Spleen (tissue), 11 donors: ENCODE measurements around the gene RASSF4. TPM values are rescaled to one million over a fixed set of nuclear protein-coding genes. Genes with fewer than 3 reads are reported as not detected.

Experiments used
- DNase-seq: peaks from one replicate; pipeline ENCODE4 v3.0.0-alpha.2; 2020
- H3K27ac ChIP-seq, 8 donors: fragments of 200-600 bp; sonication (generic) in 7 of 8; 1 replicate in 4 of 8; 2 replicates in 4 of 8; pipeline versions ENCODE4 v1.5.0 to v1.8.0; 2016 to 2021; ENCODE audit warnings: inconsistent platforms in 4 of 8, mild to moderate bottlenecking in 4 of 8, moderate library complexity in 1 of 8
- H3K27me3 ChIP-seq, 7 donors: fragments of 200-600 bp; sonication (generic) in 6 of 7; replicated peaks in 1 of 7; 1 replicate in 4 of 7; 2 replicates in 3 of 7; pipeline versions ENCODE4 v1.5.0 to v1.8.0; 2016 to 2021; ENCODE audit warnings: inconsistent platforms in 3 of 7, mild to moderate bottlenecking in 1 of 7
- H3K36me3 ChIP-seq, 6 donors: fragments of 200-600 bp; sonication (generic) in 5 of 6; 1 replicate in 4 of 6; 2 replicates in 2 of 6; pipeline versions ENCODE4 v1.5.0 to v1.8.0; 2016 to 2021; ENCODE audit warnings: inconsistent platforms in 2 of 6
- H3K4me1 ChIP-seq, 6 donors: fragments of 200-600 bp; sonication (generic) in 5 of 6; 1 replicate in 3 of 6; 2 replicates in 3 of 6; pipeline versions ENCODE4 v1.5.0 to v1.8.0; 2016 to 2021; ENCODE audit warnings: inconsistent platforms in 3 of 6
- H3K4me3 ChIP-seq, 8 donors: fragments of 200-600 bp; sonication (generic) in 7 of 8; 1 replicate in 4 of 8; 2 replicates in 4 of 8; pipeline versions ENCODE4 v1.5.0 to v1.8.0; 2016 to 2021; ENCODE audit warnings: inconsistent platforms in 4 of 8, mild to moderate bottlenecking in 4 of 8, moderate library complexity in 2 of 8
- H3K9me3 ChIP-seq, 8 donors: fragments of 200-600 bp; sonication (generic) in 7 of 8; 1 replicate in 4 of 8; 2 replicates in 4 of 8; pipeline versions ENCODE4 v1.5.0 to v1.8.0; 2016 to 2021; ENCODE audit warnings: inconsistent platforms in 4 of 8
- POLR2A ChIP-seq, 3 donors: fragments of 450-650 bp; IDR thresholded peaks; one replicate each; pipeline ENCODE4 v1.5.1; 2017; ENCODE audit warnings: antibody characterized with exemption in 3 of 3, mild to moderate bottlenecking in 1 of 3
- POLR2AphosphoS5 ChIP-seq, 3 donors: sonication (generic); formaldehyde crosslinking; IDR thresholded peaks; one replicate each; pipeline ENCODE4 v1.5.1; 2017; ENCODE audit warnings: antibody characterized with exemption in 3 of 3
- WGBS, 5 donors: extraction: QIAGEN DNeasy Blood & Tissue Kit in 3 of 5; methylation state at CpG; one replicate each; pipeline versions ENCODE4 v1.1.5 to v1.1.7; 2013 to 2018; 5-methylcytosine and 5-hydroxymethylcytosine counted together
- intact Hi-C: fragments of 100-400 bp; cut with DNase I; formaldehyde crosslinking; loops from one replicate; pipeline ENCODE4 v1.15.0; 2023; ENCODE audit warnings: low total_unique reads
- polyA plus RNA-seq, 3 donors: library from polyadenylated mRNA; stranded (reverse); fragments of 200-250 nt; gene quantifications; one replicate each; pipeline ENCODE4 v1.2.1, GENCODE V29; 2013
- total RNA-seq, 7 donors: library from RNA; depleted of rRNA in 3 of 7; stranded (reverse); fragments of >200 nt in 3 of 7; fragmentation: NEBNext Ultra II Directional in 4 of 7; extraction: Animal tissue kit (Norgen Biotek cat#: 25700) in 4 of 7; gene quantifications; one replicate each; pipeline versions ENCODE4 v1.1.0 to v1.2.1, GENCODE V29; 2016 to 2021
- TF ChIP-seq, protein P1 (sequence below), 11 experiments: fragments of 200-600 bp in 7 of 11; fragments of 450-650 bp in 4 of 11; sonication (generic) in 4 of 11; IDR thresholded peaks in 8 of 11; conservative IDR thresholded peaks in 3 of 11; 1 replicate in 7 of 11; 2 replicates in 4 of 11; pipeline versions ENCODE4 v1.4.0 to v1.8.0; 2016 to 2021; ENCODE audit warnings: antibody characterized with exemption in 11 of 11, inconsistent platforms in 4 of 11, mild to moderate bottlenecking in 1 of 11
- donor health status: healthy with polysubstance abuse.
- donor health status: DM: no; HTN: no; CAD: no; lungs with moderate emphysema.
- donor health status: DM: no; HTN: no; CAD: no.
- donor health status: Bipolar disorder and iron deficiency.
- donor health status: healthy.
- donor health status: DM: no; HTN: no; CAD: no.
- donor health status: DM: yes; HTN: yes; CAD: no.

RASSF4 gene
- total and polyA plus RNA-seq, 10 donors: 36.7 to 96.2 (median 73.5) TPM

DNA sequence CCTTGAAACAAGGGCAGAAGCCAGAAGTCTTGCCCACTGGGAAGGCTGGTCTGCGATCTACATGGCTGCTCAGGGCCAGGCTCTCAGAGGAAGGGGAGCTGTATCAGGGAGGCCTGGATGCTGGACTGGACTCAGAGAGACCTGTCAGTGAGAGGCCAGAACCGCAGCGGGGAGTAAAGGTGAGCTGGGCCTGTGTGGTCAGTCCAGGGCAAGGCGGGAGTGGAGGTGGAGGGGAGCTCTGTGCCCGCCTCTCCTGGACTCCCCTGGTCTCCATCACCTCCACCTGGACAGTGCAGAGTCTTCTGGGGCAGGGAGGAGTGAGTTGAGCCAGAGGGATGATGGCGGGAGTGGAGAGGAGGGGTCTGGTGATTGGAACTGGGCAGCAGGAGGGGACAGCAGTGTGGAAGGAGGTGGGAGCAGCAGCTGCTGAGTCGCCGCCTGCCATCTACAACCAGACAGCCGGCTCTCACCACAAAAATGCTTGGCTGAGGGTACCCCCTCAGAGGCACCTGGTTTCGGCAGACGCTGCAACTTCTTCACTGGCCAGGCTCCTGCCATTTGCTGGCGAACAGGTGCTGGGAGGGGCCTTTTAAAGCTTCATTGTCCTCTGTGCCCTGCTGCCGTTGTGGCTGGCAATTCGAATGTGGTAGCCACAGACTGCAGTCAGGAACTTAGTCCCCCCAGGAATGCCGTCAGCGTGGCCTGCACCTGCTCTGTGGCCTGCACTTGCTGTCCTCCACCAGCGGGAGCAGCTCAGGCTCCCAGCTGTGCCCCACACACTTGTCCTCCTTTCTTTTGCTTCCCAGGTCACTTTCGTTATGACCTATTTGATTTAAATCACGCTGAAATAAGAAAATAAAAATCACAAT, 3.5 kb downstream of the RASSF4 start:
- peak overlapping the region in 2 of 8 donors; percentile 1 to 33 for H3K4me3 ChIP-seq
- peak overlapping the region; percentile 48 to 93 (median 79) for H3K27ac ChIP-seq
- TF ChIP-seq, protein P1, sequence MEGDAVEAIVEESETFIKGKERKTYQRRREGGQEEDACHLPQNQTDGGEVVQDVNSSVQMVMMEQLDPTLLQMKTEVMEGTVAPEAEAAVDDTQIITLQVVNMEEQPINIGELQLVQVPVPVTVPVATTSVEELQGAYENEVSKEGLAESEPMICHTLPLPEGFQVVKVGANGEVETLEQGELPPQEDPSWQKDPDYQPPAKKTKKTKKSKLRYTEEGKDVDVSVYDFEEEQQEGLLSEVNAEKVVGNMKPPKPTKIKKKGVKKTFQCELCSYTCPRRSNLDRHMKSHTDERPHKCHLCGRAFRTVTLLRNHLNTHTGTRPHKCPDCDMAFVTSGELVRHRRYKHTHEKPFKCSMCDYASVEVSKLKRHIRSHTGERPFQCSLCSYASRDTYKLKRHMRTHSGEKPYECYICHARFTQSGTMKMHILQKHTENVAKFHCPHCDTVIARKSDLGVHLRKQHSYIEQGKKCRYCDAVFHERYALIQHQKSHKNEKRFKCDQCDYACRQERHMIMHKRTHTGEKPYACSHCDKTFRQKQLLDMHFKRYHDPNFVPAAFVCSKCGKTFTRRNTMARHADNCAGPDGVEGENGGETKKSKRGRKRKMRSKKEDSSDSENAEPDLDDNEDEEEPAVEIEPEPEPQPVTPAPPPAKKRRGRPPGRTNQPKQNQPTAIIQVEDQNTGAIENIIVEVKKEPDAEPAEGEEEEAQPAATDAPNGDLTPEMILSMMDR (IDR thresholded peaks at IDR 0.05 in 8 of 11, conservative IDR thresholded peaks at IDR 0.05 in 3 of 11): peak in 7 of 11 experiments; percentile 12 to 46 (median 30)
- TF ChIP-seq POLR2A (IDR thresholded peaks at IDR 0.05) (no peak), POLR2AphosphoS5 (IDR thresholded peaks at IDR 0.05) (peak in 2 of 3 donors; percentile 21 to 65)
- DNase-seq: peak; percentile 81
- peaks cover 42 to 97% (median 85%) of the 10 kb centered on the region in 6 donors for H3K4me1 ChIP-seq
- no peaks in the 10 kb centered on the region for H3K27me3 ChIP-seq
- no peaks in the 10 kb centered on the region for H3K36me3 ChIP-seq
- intact Hi-C loops: no loop called here
- 64 to 74% (median 67%) methylated on average over 19 of the region's 19 CpGs for WGBS, 5 donors
- H3K9me3 ChIP-seq: no peaks in the 10 kb centered on the region

DNA sequence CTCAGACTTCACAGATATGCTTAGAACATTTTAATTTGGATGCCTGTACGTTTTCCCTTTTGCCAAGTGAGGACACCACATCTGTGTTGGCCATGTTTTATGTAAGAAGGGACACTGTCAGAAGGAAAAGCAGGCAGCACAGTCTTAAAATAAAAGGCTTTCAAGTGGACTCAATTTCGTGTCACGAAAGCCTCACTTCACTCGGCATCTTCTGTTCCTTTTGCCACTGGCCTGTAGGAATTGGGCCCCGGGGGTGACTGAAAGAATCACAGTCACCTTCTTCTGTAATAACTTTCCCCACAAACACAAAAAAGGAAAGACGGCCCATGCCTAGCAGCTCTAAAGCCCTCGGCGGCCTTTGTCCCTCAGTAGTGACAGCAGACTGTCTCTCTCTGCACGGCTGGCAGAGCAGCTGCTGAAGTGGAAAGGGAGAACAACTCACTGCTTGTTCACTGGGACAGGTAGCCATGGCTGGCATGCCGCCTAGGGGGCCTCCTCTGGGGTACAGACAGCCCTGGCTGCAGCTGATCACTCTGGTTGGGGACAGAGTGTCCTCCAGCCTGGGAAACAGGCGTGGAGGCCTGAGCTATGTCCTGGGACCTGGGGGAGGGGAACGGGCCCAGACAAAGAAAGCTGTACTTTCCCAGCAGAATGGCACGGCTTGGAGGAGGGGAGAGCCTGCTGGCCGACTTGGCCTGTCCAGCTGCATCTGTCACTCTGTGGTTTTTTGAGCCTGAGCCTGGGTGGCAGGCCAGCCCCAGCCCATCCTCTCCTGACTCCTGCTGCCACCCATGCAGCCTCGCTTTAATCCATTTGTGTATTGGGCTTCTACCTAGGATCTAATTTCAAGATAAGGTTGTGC, 4.4 kb downstream of the RASSF4 start:
- H3K9me3 ChIP-seq: no peaks in the 10 kb centered on the region
- 63 to 73% (median 67%) methylated on average over 15 of the region's 15 CpGs for WGBS, 5 donors
- DNase-seq: peak; percentile 84
- peak overlapping the region in 2 of 8 donors; percentile 1 to 33 for H3K4me3 ChIP-seq
- H3K27ac ChIP-seq: peak overlapping the region; percentile 48 to 93 (median 79)
- H3K36me3 ChIP-seq: no peaks in the 10 kb centered on the region
- intact Hi-C loops: no loop called here
- peaks cover 36 to 97% (median 86%) of the 10 kb centered on the region in 6 donors for H3K4me1 ChIP-seq
- TF ChIP-seq, protein P1 (IDR thresholded peaks at IDR 0.05 in 8 of 11, conservative IDR thresholded peaks at IDR 0.05 in 3 of 11): no peak
- peak; percentile 53 to 78 (median 73) for TF ChIP-seq POLR2AphosphoS5 (IDR thresholded peaks at IDR 0.05)
- H3K27me3 ChIP-seq: no peaks in the 10 kb centered on the region

- WGBS, 5 donors: 90 to 100% (median 96%) methylated on average over 1 of the region's 1 CpG
- Histone ChIP-seq H3K4me3 (no peak overlapping the region), H3K36me3 (peaks cover 0 to 5% (median 0%) of the 10 kb centered on the region in 6 donors), H3K27ac (peak overlapping the region in 6 of 8 donors; percentile 67 to 93 (median 88)), H3K9me3 (no peaks in the 10 kb centered on the region), H3K27me3 (no peaks in the 10 kb centered on the region), H3K4me1 (peaks cover 41 to 100% (median 87%) of the 10 kb centered on the region in 6 donors)
- TF ChIP-seq, protein P1 (IDR thresholded peaks at IDR 0.05 in 8 of 11, conservative IDR thresholded peaks at IDR 0.05 in 3 of 11): no peak
- TF ChIP-seq POLR2AphosphoS5 (IDR thresholded peaks at IDR 0.05) (no peak), POLR2A (IDR thresholded peaks at IDR 0.05) (no peak)
- intact Hi-C loops: no loop called here
- no peak for DNase-seq
These were observed 5.5 kb downstream of the RASSF4 start for GRCh38 chr10:44965104-44965503.
